HS-27A (cell line): ENCODE results near the gene ITGA11.

Source experiments
- DNase-seq: peaks from one replicate; pipeline ENCODE4 v3.0.0-alpha.2; 2012; ENCODE audit warnings: low read depth, missing footprints

ITGA11 gene

GRCh38 chr15:68447976-68448755, 16.2 kb upstream of the ITGA11 start:
- no peak for DNase-seq

- DNase-seq, result no peak
These were observed 15.2 kb upstream of the ITGA11 start for GRCh38 chr15:68447209-68447608.

GRCh38 chr15:68445351-68445750, 13.4 kb upstream of the ITGA11 start:
- DNase-seq, result no peak

GRCh38 chr15:68444336-68444735, 12.4 kb upstream of the ITGA11 start:
- no peak for DNase-seq

GRCh38 chr15:68442903-68443302, 10.9 kb upstream of the ITGA11 start:
- DNase-seq, result no peak

- DNase-seq, result no peak
These were observed 10.1 kb upstream of the ITGA11 start for GRCh38 chr15:68442041-68442440.

- DNase-seq, result no peak
These were observed 9.2 kb upstream of the ITGA11 start for GRCh38 chr15:68441045-68441743.

- no peak for DNase-seq
These were observed 8.2 kb upstream of the ITGA11 start for GRCh38 chr15:68440136-68440535.

GRCh38 chr15:68439506-68439905, 7.5 kb upstream of the ITGA11 start:
- no peak for DNase-seq

GRCh38 chr15:68436680-68437079, 4.7 kb upstream of the ITGA11 start:
- no peak for DNase-seq

- DNase-seq, result no peak
These were observed 4.0 kb upstream of the ITGA11 start for GRCh38 chr15:68435966-68436365.

- DNase-seq, result no peak
These were observed 2.1 kb upstream of the ITGA11 start for GRCh38 chr15:68434021-68434420.

- no peak for DNase-seq
These were observed 1.6 kb upstream of the ITGA11 start for GRCh38 chr15:68433551-68433950.

- DNase-seq, result no peak
These were observed 590 bp upstream of the ITGA11 start for GRCh38 chr15:68432441-68433064.

- DNase-seq, result no peak
These were observed 749 bp downstream of the ITGA11 start for GRCh38 chr15:68431037-68431791.

GRCh38 chr15:68430471-68431036, 1.4 kb downstream of the ITGA11 start:
- DNase-seq, result no peak

GRCh38 chr15:68429691-68430470, 2.1 kb downstream of the ITGA11 start:
- no peak for DNase-seq

- no peak for DNase-seq
These were observed 3.5 kb downstream of the ITGA11 start for GRCh38 chr15:68428431-68428940.

- DNase-seq, result no peak
These were observed 4.0 kb downstream of the ITGA11 start for GRCh38 chr15:68427963-68428362.

GRCh38 chr15:68427366-68427765, 4.6 kb downstream of the ITGA11 start:
- DNase-seq, result no peak

- no peak for DNase-seq
These were observed 5.8 kb downstream of the ITGA11 start for GRCh38 chr15:68426116-68426515.
